ENCODE measurements around the gene PTGFRN.

- no peak for TF ChIP-seq KDM1A (IDR thresholded peaks at IDR 0.05; ENCODE audit: borderline replicate concordance, low read length)
- no peak for TF ChIP-seq POLR2AphosphoS5 (IDR thresholded peaks at IDR 0.05; ENCODE audit: low read depth, low read length)
- TF ChIP-seq CTCF (IDR thresholded peaks at IDR 0.05; ENCODE audit: control extremely low read depth in 1 of 3, insufficient read depth in 1 of 3, low read depth in 1 of 3, low read length in 3 of 3) = no peak
- TF ChIP-seq CREB1 (IDR thresholded peaks at IDR 0.05) = no peak
- no peak for TF ChIP-seq JUND (IDR thresholded peaks at IDR 0.05; ENCODE audit: low read length)
- TF ChIP-seq ZNF274 (IDR thresholded peaks at IDR 0.05; ENCODE audit: borderline replicate concordance, extremely low read depth, low read length) = no peak
- TF ChIP-seq EZH2 (IDR thresholded peaks at IDR 0.05; ENCODE audit: low read depth, low read length, severe bottlenecking) = no peak
These were observed 30.1 kb upstream of the PTGFRN start for GRCh38 chr1:116879478-116880133.

Measured in H1 (cell line).